Esophagus squamous epithelium (tissue), 4 donors: ENCODE measurements around the gene PCSK6.

Experiments used
- CTCF ChIP-seq, 6 experiments: fragments of 450-650 bp in 4 of 6; fragments of 200-600 bp in 2 of 6; sonication (generic) in 2 of 6; IDR thresholded peaks; one replicate each; pipeline ENCODE4 v1.5.1; 2016 to 2019; ENCODE audit warnings: antibody characterized with exemption in 6 of 6, mild to moderate bottlenecking in 4 of 6, moderate library complexity in 4 of 6
- POLR2A ChIP-seq, 4 donors: fragments of 450-650 bp; IDR thresholded peaks; one replicate each; pipeline ENCODE4 v1.6.1; 2017; ENCODE audit warnings: antibody characterized with exemption in 4 of 4, mild to moderate bottlenecking in 4 of 4, moderate library complexity in 3 of 4

GRCh38 chr15:101368861-101369642, 120.5 kb downstream of the PCSK6 start:
- TF ChIP-seq POLR2A (IDR thresholded peaks at IDR 0.05) (no peak), CTCF (IDR thresholded peaks at IDR 0.05) (no peak)
